Measurements from ENCODE around the gene PPRC1.

Gene PPRC1

DNA sequence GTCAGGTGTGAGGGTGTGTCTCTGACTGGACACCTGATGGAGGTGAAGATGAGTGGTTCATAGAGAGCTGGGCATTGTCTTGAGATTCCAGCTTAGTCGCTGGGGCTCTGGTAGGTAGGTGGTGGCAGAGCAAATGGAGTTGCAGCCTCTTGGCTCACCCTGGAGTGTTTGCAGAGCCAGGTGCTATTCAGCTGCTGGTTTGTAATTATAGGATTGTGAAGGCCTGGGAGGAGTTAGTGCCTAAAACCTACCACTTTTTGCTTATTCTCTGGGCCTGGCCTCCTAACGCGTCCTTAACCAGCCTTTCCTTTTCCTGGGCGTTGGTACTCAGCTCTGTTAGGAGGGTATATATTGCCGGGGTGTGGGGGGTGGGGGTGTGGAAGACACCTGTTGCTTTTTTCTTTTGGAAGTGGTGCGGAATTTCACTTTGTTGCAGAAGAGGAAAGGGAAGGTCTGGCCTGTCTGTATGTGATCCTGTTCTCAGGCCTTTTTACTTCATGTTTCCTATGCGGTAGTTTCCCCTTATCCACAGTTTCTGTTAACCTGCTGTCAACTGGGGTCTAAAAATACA is 3.2 kb downstream of the PPRC1 start:
- TF ChIP-seq EZH2phosphoT487 (IDR thresholded peaks at IDR 0.05; ENCODE audit: low read length) (no peak), EZH2 (optimal IDR thresholded peaks at IDR 0.05; ENCODE audit: low read depth, low read length) (no peak)
- TF ChIP-seq, protein P1, sequence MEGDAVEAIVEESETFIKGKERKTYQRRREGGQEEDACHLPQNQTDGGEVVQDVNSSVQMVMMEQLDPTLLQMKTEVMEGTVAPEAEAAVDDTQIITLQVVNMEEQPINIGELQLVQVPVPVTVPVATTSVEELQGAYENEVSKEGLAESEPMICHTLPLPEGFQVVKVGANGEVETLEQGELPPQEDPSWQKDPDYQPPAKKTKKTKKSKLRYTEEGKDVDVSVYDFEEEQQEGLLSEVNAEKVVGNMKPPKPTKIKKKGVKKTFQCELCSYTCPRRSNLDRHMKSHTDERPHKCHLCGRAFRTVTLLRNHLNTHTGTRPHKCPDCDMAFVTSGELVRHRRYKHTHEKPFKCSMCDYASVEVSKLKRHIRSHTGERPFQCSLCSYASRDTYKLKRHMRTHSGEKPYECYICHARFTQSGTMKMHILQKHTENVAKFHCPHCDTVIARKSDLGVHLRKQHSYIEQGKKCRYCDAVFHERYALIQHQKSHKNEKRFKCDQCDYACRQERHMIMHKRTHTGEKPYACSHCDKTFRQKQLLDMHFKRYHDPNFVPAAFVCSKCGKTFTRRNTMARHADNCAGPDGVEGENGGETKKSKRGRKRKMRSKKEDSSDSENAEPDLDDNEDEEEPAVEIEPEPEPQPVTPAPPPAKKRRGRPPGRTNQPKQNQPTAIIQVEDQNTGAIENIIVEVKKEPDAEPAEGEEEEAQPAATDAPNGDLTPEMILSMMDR (IDR thresholded peaks at IDR 0.05; ENCODE audit: low read length): no peak
- peaks cover 82% of the 10 kb centered on the region for H3K79me2 ChIP-seq (ENCODE audit: low read length)
- DNase-seq: no peak
- no peaks in the 10 kb centered on the region for H3K27me3 ChIP-seq (replicated peaks; ENCODE audit: insufficient read depth, low read length)
- no peak overlapping the region for H3K9ac ChIP-seq (ENCODE audit: low read length)
- peaks cover 17% of the 10 kb centered on the region for H3K36me3 ChIP-seq (replicated peaks; ENCODE audit: insufficient read depth, low read length)
- 0 out of 2 replicates have a peak, but pooled peaks cover 13% of the 10 kb centered on the region for H3K4me1 ChIP-seq (ENCODE audit: low read length)
- no peak overlapping the region for H3K27ac ChIP-seq (ENCODE audit: low read length)
- no peak overlapping the region for H3K4me3 ChIP-seq (ENCODE audit: low read length)
- no peak overlapping the region for H3K4me2 ChIP-seq (ENCODE audit: low read depth, low read length)
- H2AFZ ChIP-seq (ENCODE audit: low read length): no peak overlapping the region
- H3K9me3 ChIP-seq (replicated peaks; ENCODE audit: insufficient read depth, low read length): no peaks in the 10 kb centered on the region
- H4K20me1 ChIP-seq (ENCODE audit: insufficient read depth, low read length): peaks cover 43% of the 10 kb centered on the region
- H3K9me2 ChIP-seq (replicated peaks; ENCODE audit: insufficient read depth, low read length): no peaks in the 10 kb centered on the region
- H3F3A ChIP-seq (ENCODE audit: insufficient read depth, low read length): no peaks in the 10 kb centered on the region

DNA sequence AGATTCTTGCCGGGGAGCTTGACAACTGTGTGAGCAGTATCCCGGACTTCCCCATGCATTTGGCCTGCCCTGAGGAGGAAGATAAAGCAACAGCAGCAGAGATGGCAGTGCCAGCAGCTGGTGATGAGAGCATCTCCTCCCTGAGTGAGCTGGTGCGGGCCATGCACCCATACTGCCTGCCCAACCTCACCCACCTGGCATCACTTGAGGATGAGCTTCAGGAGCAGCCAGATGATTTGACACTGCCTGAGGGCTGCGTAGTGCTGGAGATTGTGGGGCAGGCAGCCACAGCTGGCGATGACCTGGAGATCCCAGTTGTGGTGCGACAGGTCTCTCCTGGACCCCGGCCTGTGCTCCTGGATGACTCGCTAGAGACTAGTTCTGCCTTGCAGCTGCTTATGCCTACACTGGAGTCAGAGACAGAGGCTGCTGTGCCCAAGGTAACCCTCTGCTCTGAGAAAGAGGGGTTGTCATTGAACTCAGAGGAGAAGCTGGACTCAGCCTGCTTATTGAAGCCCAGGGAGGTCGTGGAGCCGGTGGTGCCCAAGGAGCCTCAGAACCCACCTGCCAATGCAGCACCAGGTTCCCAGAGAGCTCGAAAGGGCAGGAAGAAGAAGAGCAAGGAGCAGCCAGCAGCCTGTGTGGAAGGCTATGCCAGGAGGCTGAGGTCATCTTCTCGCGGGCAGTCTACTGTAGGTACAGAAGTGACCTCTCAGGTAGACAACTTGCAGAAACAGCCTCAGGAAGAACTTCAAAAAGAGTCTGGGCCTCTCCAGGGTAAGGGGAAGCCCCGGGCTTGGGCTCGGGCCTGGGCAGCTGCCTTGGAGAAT is 6.7 kb downstream of the PPRC1 start:
- no peaks in the 10 kb centered on the region for H3K9me2 ChIP-seq (replicated peaks; ENCODE audit: insufficient read depth, low read length)
- H3K36me3 ChIP-seq (replicated peaks; ENCODE audit: insufficient read depth, low read length): peaks cover 35% of the 10 kb centered on the region
- H3F3A ChIP-seq (ENCODE audit: insufficient read depth, low read length): no peaks in the 10 kb centered on the region
- H3K9ac ChIP-seq (ENCODE audit: low read length): no peak overlapping the region
- no peak for TF ChIP-seq EZH2 (optimal IDR thresholded peaks at IDR 0.05; ENCODE audit: low read depth, low read length)
- TF ChIP-seq, protein P1 (IDR thresholded peaks at IDR 0.05; ENCODE audit: low read length): no peak
- TF ChIP-seq EZH2phosphoT487 (IDR thresholded peaks at IDR 0.05; ENCODE audit: low read length): no peak
- 0 out of 2 replicates have a peak, but pooled peaks cover 10% of the 10 kb centered on the region for H3K4me1 ChIP-seq (ENCODE audit: low read length)
- no peaks in the 10 kb centered on the region for H3K9me3 ChIP-seq (replicated peaks; ENCODE audit: insufficient read depth, low read length)
- DNase-seq: no peak
- H3K79me2 ChIP-seq (ENCODE audit: low read length): peaks cover 90% of the 10 kb centered on the region
- H3K27me3 ChIP-seq (replicated peaks; ENCODE audit: insufficient read depth, low read length): no peaks in the 10 kb centered on the region
- peaks cover 47% of the 10 kb centered on the region for H4K20me1 ChIP-seq (ENCODE audit: insufficient read depth, low read length)
- no peak overlapping the region for H3K4me2 ChIP-seq (ENCODE audit: low read depth, low read length)
- H3K4me3 ChIP-seq (ENCODE audit: low read length): no peak overlapping the region
- H2AFZ ChIP-seq (ENCODE audit: low read length): no peak overlapping the region
- H3K27ac ChIP-seq (ENCODE audit: low read length): no peak overlapping the region

DNA sequence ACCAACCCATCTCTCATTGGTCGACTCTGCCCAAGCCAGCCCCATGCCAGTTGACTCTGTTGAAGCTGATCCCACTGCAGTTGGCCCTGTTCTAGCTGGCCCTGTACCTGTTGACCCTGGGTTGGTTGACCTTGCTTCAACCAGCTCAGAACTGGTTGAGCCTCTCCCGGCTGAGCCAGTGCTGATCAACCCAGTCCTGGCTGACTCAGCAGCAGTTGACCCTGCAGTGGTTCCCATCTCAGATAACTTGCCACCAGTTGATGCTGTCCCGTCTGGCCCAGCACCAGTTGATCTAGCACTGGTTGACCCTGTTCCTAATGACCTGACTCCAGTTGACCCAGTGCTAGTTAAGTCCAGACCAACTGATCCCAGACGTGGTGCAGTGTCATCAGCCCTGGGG is 7.4 kb downstream of the PPRC1 start:
- H3K9me2 ChIP-seq (replicated peaks; ENCODE audit: insufficient read depth, low read length): no peaks in the 10 kb centered on the region
- peaks cover 47% of the 10 kb centered on the region for H4K20me1 ChIP-seq (ENCODE audit: insufficient read depth, low read length)
- peaks cover 83% of the 10 kb centered on the region for H3K79me2 ChIP-seq (ENCODE audit: low read length)
- H3K4me1 ChIP-seq (ENCODE audit: low read length): 0 out of 2 replicates have a peak, but pooled peaks cover 3% of the 10 kb centered on the region
- no peak overlapping the region for H2AFZ ChIP-seq (ENCODE audit: low read length)
- H3K4me3 ChIP-seq (ENCODE audit: low read length): no peak overlapping the region
- no peaks in the 10 kb centered on the region for H3F3A ChIP-seq (ENCODE audit: insufficient read depth, low read length)
- no peaks in the 10 kb centered on the region for H3K27me3 ChIP-seq (replicated peaks; ENCODE audit: insufficient read depth, low read length)
- H3K9me3 ChIP-seq (replicated peaks; ENCODE audit: insufficient read depth, low read length): no peaks in the 10 kb centered on the region
- no peak overlapping the region for H3K9ac ChIP-seq (ENCODE audit: low read length)
- H3K27ac ChIP-seq (ENCODE audit: low read length): no peak overlapping the region
- TF ChIP-seq EZH2 (optimal IDR thresholded peaks at IDR 0.05; ENCODE audit: low read depth, low read length) (no peak), EZH2phosphoT487 (IDR thresholded peaks at IDR 0.05; ENCODE audit: low read length) (no peak)
- TF ChIP-seq, protein P1 (IDR thresholded peaks at IDR 0.05; ENCODE audit: low read length): no peak
- peaks cover 35% of the 10 kb centered on the region for H3K36me3 ChIP-seq (replicated peaks; ENCODE audit: insufficient read depth, low read length)
- DNase-seq: no peak
- no peak overlapping the region for H3K4me2 ChIP-seq (ENCODE audit: low read depth, low read length)

All from MM.1S (cell line).